OCI-LY7 (cell line): ENCODE data around the gene SYNE3. TPM values are rescaled to one million over a fixed set of nuclear protein-coding genes. Genes with fewer than 3 reads are reported as not detected.

Experiments
- BruUV-seq: library from RNA; stranded (reverse); fragments of 400-500 nt; replicated peaks from 2 replicates; lab custom pipeline; 2021; lab: Mats Ljungman, UMichigan
- CTCF ChIA-PET: fragments of 300-600 bp; sonication (Branson Sonifier 250); formaldehyde crosslinking; loops from one replicate; lab custom pipeline; 2022; ENCODE audit warnings: antibody characterized with exemption; ENCODE audit not compliant: unreplicated experiment; lab: Charles Lee
- POLR2A ChIA-PET: fragments of 300-600 bp; sonication (Branson Sonifier 250); formaldehyde crosslinking; loops from one replicate; lab custom pipeline; 2022; ENCODE audit warnings: antibody characterized with exemption; lab: Charles Lee
- DNase-seq: peaks from one replicate; pipeline ENCODE4 v3.0.0-alpha.2; 2015; ENCODE audit warnings: low spot score
- H2AFZ ChIP-seq: fragments of 200-600 bp; sonication (generic), shearing (Covaris generic); 2 replicates; pipeline ENCODE4 v1.6.1; 2014; ENCODE audit warnings: mild to moderate bottlenecking, antibody characterized with exemption, low read length, moderate library complexity
- H3K27ac ChIP-seq: fragments of 200-600 bp; sonication (generic); 2 replicates; pipeline ENCODE4 v1.5.1; 2014; ENCODE audit warnings: mixed run types, low read depth, mild to moderate bottlenecking, moderate library complexity, low read length, inconsistent platforms; ENCODE audit not compliant: poor library complexity, severe bottlenecking
- H3K36me3 ChIP-seq: fragments of 200-600 bp; sonication (generic); 2 replicates; pipeline ENCODE4 v1.6.1; 2014; ENCODE audit warnings: mild to moderate bottlenecking, antibody characterized with exemption, low read length, moderate library complexity, mixed read lengths; ENCODE audit not compliant: insufficient read depth
- H3K4me1 ChIP-seq: fragments of 200-600 bp; sonication (generic); 2 replicates; pipeline ENCODE4 v1.5.1; 2014; ENCODE audit warnings: mild to moderate bottlenecking, low read length; ENCODE audit not compliant: insufficient read depth, poor library complexity, severe bottlenecking
- H3K4me2 ChIP-seq: fragments of 200-600 bp; sonication (generic); 2 replicates; pipeline ENCODE4 v1.6.1; 2014; ENCODE audit warnings: mild to moderate bottlenecking, low read length
- H3K4me3 ChIP-seq: fragments of 200-600 bp; sonication (generic); 2 replicates; pipeline ENCODE4 v1.5.1; 2014; ENCODE audit warnings: mild to moderate bottlenecking, low read depth, low read length; ENCODE audit not compliant: poor library complexity, severe bottlenecking
- H3K79me2 ChIP-seq: fragments of 200-600 bp; sonication (generic); 2 replicates; pipeline ENCODE4 v1.6.1; 2016; ENCODE audit warnings: low read depth, mild to moderate bottlenecking, low read length, moderate library complexity, mixed read lengths; ENCODE audit not compliant: insufficient read depth
- H3K9me2 ChIP-seq: fragments of 200-600 bp; sonication (generic); 2 replicates; pipeline ENCODE4 v1.6.1; 2016; ENCODE audit warnings: mild to moderate bottlenecking, low read length, mixed read lengths; ENCODE audit not compliant: insufficient read depth
- H3K9me3 ChIP-seq: fragments of 200-600 bp; sonication (generic); 2 replicates; pipeline ENCODE4 v1.6.1; 2014; ENCODE audit warnings: mild to moderate bottlenecking, mixed run types, low read length, mixed read lengths
- H4K20me1 ChIP-seq: fragments of 200-600 bp; sonication (generic); 2 replicates; pipeline ENCODE4 v1.6.1; 2014; ENCODE audit warnings: mild to moderate bottlenecking, antibody characterized with exemption, low read length, moderate library complexity, mixed read lengths; ENCODE audit not compliant: insufficient read depth
- EZH2phosphoT487 ChIP-seq: fragments of 200-600 bp; sonication (generic); IDR thresholded peaks from 2 replicates; pipeline ENCODE4 v1.6.1; 2018; ENCODE audit warnings: low read depth, borderline replicate concordance, mild to moderate bottlenecking, mixed run types, antibody characterized with exemption, low read length, moderate library complexity, mixed read lengths
- intact Hi-C: fragments of 100-400 bp; cut with micrococcal nuclease; formaldehyde crosslinking; loops from one replicate; pipeline ENCODE4 v1.10.0; 2022; ENCODE audit not compliant: unreplicated experiment
- total RNA-seq, 2 experiments: library from RNA; depleted of rRNA in 1 of 2; stranded (reverse); fragments of >200 nt in 1 of 2; shearing (Covaris generic) in 1 of 2; gene quantifications; 2 replicates each; pipeline ENCODE4 v1.2.3, GENCODE V29; 2014 to 2022
- TF ChIP-seq, protein P1 (sequence below): fragments of 200-600 bp; sonication (generic); conservative IDR thresholded peaks from 2 replicates; pipeline ENCODE4 v1.5.1; 2014; ENCODE audit warnings: mild to moderate bottlenecking, antibody characterized with exemption, low read length, moderate library complexity, mixed read lengths

The SYNE3 gene
- total RNA-seq, 2 experiments from 2014 or later = 0.60 to 4.1 TPM

DNA sequence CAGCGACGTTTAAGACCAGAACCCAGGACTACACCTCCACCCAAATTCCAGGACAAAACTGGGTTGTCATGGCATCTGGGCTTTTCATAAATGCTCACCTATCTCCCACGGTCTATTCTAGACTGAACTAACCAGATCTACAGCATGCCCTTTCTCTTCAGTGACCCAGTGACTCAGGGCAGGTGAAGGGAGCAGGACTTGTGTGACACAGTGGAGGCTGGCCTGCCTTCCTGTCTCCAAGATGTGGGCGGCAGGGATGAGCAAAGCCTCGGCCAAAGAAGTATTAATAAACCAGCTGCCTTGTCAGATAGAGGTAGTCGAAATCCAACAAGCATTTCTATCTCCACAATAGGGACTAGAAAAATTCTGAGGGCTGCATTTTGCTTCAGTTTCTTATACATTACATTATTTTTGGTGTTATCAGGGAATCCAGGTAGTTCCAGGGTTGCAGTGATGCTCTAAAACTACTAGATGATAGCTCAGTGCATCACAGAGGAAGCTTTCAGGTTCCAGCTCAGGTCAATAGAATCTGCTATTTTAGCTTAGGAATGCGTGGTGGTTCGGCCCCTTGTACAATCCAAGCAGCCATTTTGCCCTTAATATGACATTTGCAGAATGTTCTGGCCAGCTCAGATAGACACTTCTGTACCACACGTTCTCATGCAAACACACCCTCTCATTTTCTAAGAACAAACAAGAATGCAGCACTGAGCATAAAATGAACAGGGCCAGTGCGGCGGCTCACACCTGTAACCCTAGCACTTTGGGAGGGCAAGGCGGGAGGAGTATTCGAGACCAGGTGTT lies 14.2 kb upstream of the SYNE3 start:
- peaks cover 28% of the 10 kb centered on the region for H3K4me1 ChIP-seq
- H3K9me3 ChIP-seq = no peaks in the 10 kb centered on the region
- no TSS peak for BruUV-seq
- peaks cover 53% of the 10 kb centered on the region for H3K79me2 ChIP-seq
- no peaks in the 10 kb centered on the region for H3K9me2 ChIP-seq
- peak overlapping the region; percentile 93; the same call in 1 of the 2 replicates for H3K4me2 ChIP-seq
- CTCF ChIA-PET = no interaction called here
- POLR2A ChIA-PET = interaction anchor here (0.9 to 1.2 kb wide), 2 partner anchors 34 to 88 kb away, joined by 3 read pairs; no protein-coding TSS in a partner anchor
- intact Hi-C loops = loop anchor here (5.0 to 10.0 kb wide), 3 partner anchors 203 to 974 kb away; partner anchors contain the start of genes DICER1 and PAPOLA
- H3K4me3 ChIP-seq = no peak overlapping the region
- peaks cover 21% of the 10 kb centered on the region for H4K20me1 ChIP-seq
- TF ChIP-seq EZH2phosphoT487 = no peak
- H2AFZ ChIP-seq = no peak overlapping the region
- peaks cover 38% of the 10 kb centered on the region for H3K36me3 ChIP-seq
- H3K27ac ChIP-seq = no peak overlapping the region
- DNase-seq = no peak

DNA sequence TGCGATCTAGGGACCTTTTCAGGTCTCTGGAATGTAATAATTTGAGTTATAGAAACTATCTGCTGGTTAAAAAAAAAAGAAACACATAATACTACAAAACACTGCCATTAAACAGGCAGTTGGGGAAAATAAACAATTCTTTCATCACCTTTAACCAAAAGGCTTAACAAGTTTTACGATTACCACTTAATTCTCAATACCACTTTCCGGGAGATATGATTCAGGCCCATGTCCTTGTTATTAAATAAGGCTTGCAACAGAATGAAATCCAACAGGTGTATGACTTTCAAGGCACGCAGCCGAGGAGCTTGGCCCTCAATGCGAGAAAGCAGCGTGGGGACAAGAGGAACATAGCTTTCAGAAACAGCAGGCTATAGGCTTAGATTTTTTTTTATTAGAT lies 12.8 kb upstream of the SYNE3 start:
- no TSS peak for BruUV-seq
- Histone ChIP-seq H3K4me3 (no peak overlapping the region), H3K4me1 (peaks cover 39% of the 10 kb centered on the region), H4K20me1 (peaks cover 21% of the 10 kb centered on the region), H3K4me2 (no peak overlapping the region), H3K9me3 (no peaks in the 10 kb centered on the region), H3K9me2 (no peaks in the 10 kb centered on the region), H3K79me2 (peaks cover 47% of the 10 kb centered on the region), H2AFZ (no peak overlapping the region), H3K27ac (peak overlapping the region; percentile 0), H3K36me3 (peaks cover 38% of the 10 kb centered on the region)
- ChIA-PET POLR2A (interaction anchor here (0.6 to 0.8 kb wide), 3 partner anchors 47 to 123 kb away, joined by 3 read pairs; no protein-coding TSS in a partner anchor), CTCF (no interaction called here)
- DNase-seq = no peak
- no peak for TF ChIP-seq EZH2phosphoT487
- TF ChIP-seq, protein P1, sequence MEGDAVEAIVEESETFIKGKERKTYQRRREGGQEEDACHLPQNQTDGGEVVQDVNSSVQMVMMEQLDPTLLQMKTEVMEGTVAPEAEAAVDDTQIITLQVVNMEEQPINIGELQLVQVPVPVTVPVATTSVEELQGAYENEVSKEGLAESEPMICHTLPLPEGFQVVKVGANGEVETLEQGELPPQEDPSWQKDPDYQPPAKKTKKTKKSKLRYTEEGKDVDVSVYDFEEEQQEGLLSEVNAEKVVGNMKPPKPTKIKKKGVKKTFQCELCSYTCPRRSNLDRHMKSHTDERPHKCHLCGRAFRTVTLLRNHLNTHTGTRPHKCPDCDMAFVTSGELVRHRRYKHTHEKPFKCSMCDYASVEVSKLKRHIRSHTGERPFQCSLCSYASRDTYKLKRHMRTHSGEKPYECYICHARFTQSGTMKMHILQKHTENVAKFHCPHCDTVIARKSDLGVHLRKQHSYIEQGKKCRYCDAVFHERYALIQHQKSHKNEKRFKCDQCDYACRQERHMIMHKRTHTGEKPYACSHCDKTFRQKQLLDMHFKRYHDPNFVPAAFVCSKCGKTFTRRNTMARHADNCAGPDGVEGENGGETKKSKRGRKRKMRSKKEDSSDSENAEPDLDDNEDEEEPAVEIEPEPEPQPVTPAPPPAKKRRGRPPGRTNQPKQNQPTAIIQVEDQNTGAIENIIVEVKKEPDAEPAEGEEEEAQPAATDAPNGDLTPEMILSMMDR = no peak
- intact Hi-C loops = no loop called here

DNA sequence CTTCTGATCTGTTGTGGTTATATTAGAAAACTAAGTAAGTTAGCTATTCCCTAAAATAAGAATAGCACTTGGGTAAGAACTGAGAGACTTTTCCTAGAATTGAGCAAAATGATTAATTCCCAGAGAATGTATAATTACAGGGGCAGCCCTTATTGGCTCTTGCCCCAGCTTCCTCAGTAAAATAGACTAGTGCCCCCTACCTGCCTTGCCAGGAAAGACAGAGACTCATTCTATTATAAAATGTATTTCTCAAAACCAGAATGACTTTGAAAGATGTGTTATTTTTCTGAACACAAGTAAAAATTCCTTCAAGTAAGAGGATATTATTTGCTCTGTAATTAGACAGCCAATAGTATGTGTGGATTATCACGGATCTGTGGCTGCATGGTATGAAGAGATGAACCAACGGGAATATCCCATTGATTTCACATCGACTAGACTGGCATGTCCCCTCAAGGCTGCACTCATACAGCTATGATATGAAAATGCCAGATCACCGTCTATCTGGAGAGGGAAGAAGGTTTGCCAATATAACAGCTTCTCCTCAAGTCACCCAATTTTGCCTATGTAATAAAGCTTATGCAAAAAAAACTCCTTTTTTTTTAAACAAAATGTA lies 11.0 kb upstream of the SYNE3 start:
- intact Hi-C loops = loop anchor here (1.0 to 2.0 kb wide), 2 partner anchors 41 to 85 kb away; no protein-coding TSS in a partner anchor
- no peak overlapping the region for H3K4me2 ChIP-seq
- H3K9me2 ChIP-seq = no peaks in the 10 kb centered on the region
- BruUV-seq = no TSS peak
- H3K9me3 ChIP-seq = no peaks in the 10 kb centered on the region
- H3K4me3 ChIP-seq = no peak overlapping the region
- H3K79me2 ChIP-seq = peaks cover 30% of the 10 kb centered on the region
- H4K20me1 ChIP-seq = peaks cover 13% of the 10 kb centered on the region
- DNase-seq = peak; percentile 66
- no peak for TF ChIP-seq EZH2phosphoT487
- TF ChIP-seq, protein P1 = peak; percentile 98
- H3K36me3 ChIP-seq = peaks cover 29% of the 10 kb centered on the region
- no peak overlapping the region for H3K27ac ChIP-seq
- H3K4me1 ChIP-seq = peaks cover 45% of the 10 kb centered on the region
- ChIA-PET CTCF (interaction anchor here (0.6 to 1.9 kb wide), 6 partner anchors 9 to 95 kb away, joined by 3 to 9 read pairs (median 4); no protein-coding TSS in a partner anchor), POLR2A (interaction anchor here (0.7 to 1.5 kb wide), 6 partner anchors 9 to 89 kb away, joined by 3 to 6 read pairs (median 4); no protein-coding TSS in a partner anchor)
- H2AFZ ChIP-seq = no peak overlapping the region
